Erythroblast (primary cell): Measurements from ENCODE around the gene BMP10.

ENCODE experiments used
- DNase-seq, 2 experiments: peaks; one replicate each; lab custom pipeline; 2025; lab: John Stamatoyannopoulos, UW
- GATA1 ChIP-seq: IDR thresholded peaks from 2 replicates; pipeline ENCODE4 v1.6.1; 2011; ENCODE audit warnings: low read depth, mild to moderate bottlenecking, control low read depth, low read length, moderate library complexity
- POLR2A ChIP-seq: IDR thresholded peaks from 2 replicates; pipeline ENCODE4 v1.6.1; 2011; ENCODE audit warnings: mild to moderate bottlenecking, low read length

Gene BMP10

GRCh38 chr2:68832233-68832869 is 38.8 kb downstream of the BMP10 start:
- TF ChIP-seq GATA1: no peak
- no peak for TF ChIP-seq POLR2A
- DNase-seq: peak in 1 of 2 experiments; percentile 32

GRCh38 chr2:68831686-68832232 is 39.4 kb downstream of the BMP10 start:
- DNase-seq: no peak
- TF ChIP-seq POLR2A (no peak), GATA1 (no peak)

GRCh38 chr2:68829749-68830148 is 41.4 kb downstream of the BMP10 start:
- DNase-seq: no peak
- no peak for TF ChIP-seq GATA1
- no peak for TF ChIP-seq POLR2A

- TF ChIP-seq GATA1 (no peak), POLR2A (peak; percentile 25)
- DNase-seq: peak; percentile 87 to 91
Observed at GRCh38 chr2:68828887-68829708, 42.1 kb downstream of the BMP10 start.

GRCh38 chr2:68827666-68828065 is 43.5 kb downstream of the BMP10 start:
- DNase-seq: no peak
- TF ChIP-seq GATA1 (no peak), POLR2A (no peak)

GRCh38 chr2:68825866-68826265 is 45.3 kb downstream of the BMP10 start:
- no peak for TF ChIP-seq GATA1
- TF ChIP-seq POLR2A: no peak
- DNase-seq: no peak

- no peak for DNase-seq
- no peak for TF ChIP-seq POLR2A
- TF ChIP-seq GATA1: no peak
Observed at GRCh38 chr2:68824831-68825230, 46.4 kb downstream of the BMP10 start.

- DNase-seq: no peak
Observed at GRCh38 chr2:68822207-68822872, 48.9 kb downstream of the BMP10 start.

GRCh38 chr2:68819556-68819955 is 51.6 kb downstream of the BMP10 start:
- TF ChIP-seq GATA1: no peak
- DNase-seq: no peak

More at GRCh38 chr2:68822207-68822872, 48.9 kb downstream of the BMP10 start:
- TF ChIP-seq POLR2A (no peak), GATA1 (no peak)

- no peak for TF ChIP-seq GATA1
- TF ChIP-seq POLR2A: no peak
- peak; percentile 17 to 28 for DNase-seq
Observed at GRCh38 chr2:68817306-68817705, 53.9 kb downstream of the BMP10 start.
